Spleen (tissue), 11 donors: ENCODE results near the gene CCDC88A. TPM values are rescaled to one million over a fixed set of nuclear protein-coding genes. Genes with fewer than 3 reads are reported as not detected.

Experiments
- DNase-seq: peaks from one replicate; pipeline ENCODE4 v3.0.0-alpha.2; 2020
- H3K27ac ChIP-seq, 8 donors: fragments of 200-600 bp; sonication (generic) in 7 of 8; 1 replicate in 4 of 8; 2 replicates in 4 of 8; pipeline versions ENCODE4 v1.5.0 to v1.8.0; 2016 to 2021; ENCODE audit warnings: inconsistent platforms in 4 of 8, mild to moderate bottlenecking in 4 of 8, moderate library complexity in 1 of 8
- H3K27me3 ChIP-seq, 7 donors: fragments of 200-600 bp; sonication (generic) in 6 of 7; replicated peaks in 1 of 7; 1 replicate in 4 of 7; 2 replicates in 3 of 7; pipeline versions ENCODE4 v1.5.0 to v1.8.0; 2016 to 2021; ENCODE audit warnings: inconsistent platforms in 3 of 7, mild to moderate bottlenecking in 1 of 7
- H3K36me3 ChIP-seq, 6 donors: fragments of 200-600 bp; sonication (generic) in 5 of 6; 1 replicate in 4 of 6; 2 replicates in 2 of 6; pipeline versions ENCODE4 v1.5.0 to v1.8.0; 2016 to 2021; ENCODE audit warnings: inconsistent platforms in 2 of 6
- H3K4me1 ChIP-seq, 6 donors: fragments of 200-600 bp; sonication (generic) in 5 of 6; 1 replicate in 3 of 6; 2 replicates in 3 of 6; pipeline versions ENCODE4 v1.5.0 to v1.8.0; 2016 to 2021; ENCODE audit warnings: inconsistent platforms in 3 of 6
- H3K4me3 ChIP-seq, 8 donors: fragments of 200-600 bp; sonication (generic) in 7 of 8; 1 replicate in 4 of 8; 2 replicates in 4 of 8; pipeline versions ENCODE4 v1.5.0 to v1.8.0; 2016 to 2021; ENCODE audit warnings: inconsistent platforms in 4 of 8, mild to moderate bottlenecking in 4 of 8, moderate library complexity in 2 of 8
- H3K9me3 ChIP-seq, 8 donors: fragments of 200-600 bp; sonication (generic) in 7 of 8; 1 replicate in 4 of 8; 2 replicates in 4 of 8; pipeline versions ENCODE4 v1.5.0 to v1.8.0; 2016 to 2021; ENCODE audit warnings: inconsistent platforms in 4 of 8
- CTCF ChIP-seq, 11 experiments: fragments of 200-600 bp in 7 of 11; fragments of 450-650 bp in 4 of 11; sonication (generic) in 4 of 11; IDR thresholded peaks in 8 of 11; conservative IDR thresholded peaks in 3 of 11; 1 replicate in 7 of 11; 2 replicates in 4 of 11; pipeline versions ENCODE4 v1.4.0 to v1.8.0; 2016 to 2021; ENCODE audit warnings: antibody characterized with exemption in 11 of 11, inconsistent platforms in 4 of 11, mild to moderate bottlenecking in 1 of 11
- POLR2A ChIP-seq, 3 donors: fragments of 450-650 bp; IDR thresholded peaks; one replicate each; pipeline ENCODE4 v1.5.1; 2017; ENCODE audit warnings: antibody characterized with exemption in 3 of 3, mild to moderate bottlenecking in 1 of 3
- POLR2AphosphoS5 ChIP-seq, 3 donors: sonication (generic); formaldehyde crosslinking; IDR thresholded peaks; one replicate each; pipeline ENCODE4 v1.5.1; 2017; ENCODE audit warnings: antibody characterized with exemption in 3 of 3
- WGBS, 5 donors: extraction: QIAGEN DNeasy Blood & Tissue Kit in 3 of 5; methylation state at CpG; one replicate each; pipeline versions ENCODE4 v1.1.5 to v1.1.7; 2013 to 2018; 5-methylcytosine and 5-hydroxymethylcytosine counted together
- intact Hi-C: fragments of 100-400 bp; cut with DNase I; formaldehyde crosslinking; loops from one replicate; pipeline ENCODE4 v1.15.0; 2023; ENCODE audit warnings: low total_unique reads
- polyA plus RNA-seq, 3 donors: library from polyadenylated mRNA; stranded (reverse); fragments of 200-250 nt; gene quantifications; one replicate each; pipeline ENCODE4 v1.2.1, GENCODE V29; 2013
- total RNA-seq, 7 donors: library from RNA; depleted of rRNA in 3 of 7; stranded (reverse); fragments of >200 nt in 3 of 7; fragmentation: NEBNext Ultra II Directional in 4 of 7; extraction: Animal tissue kit (Norgen Biotek cat#: 25700) in 4 of 7; gene quantifications; one replicate each; pipeline versions ENCODE4 v1.1.0 to v1.2.1, GENCODE V29; 2016 to 2021
- donor health status: healthy with polysubstance abuse.
- donor health status: DM: no; HTN: no; CAD: no; lungs with moderate emphysema.
- donor health status: DM: no; HTN: no; CAD: no.
- donor health status: Bipolar disorder and iron deficiency.
- donor health status: healthy.
- donor health status: DM: no; HTN: no; CAD: no.
- donor health status: DM: yes; HTN: yes; CAD: no.

CCDC88A gene
- total and polyA plus RNA-seq, 10 donors = 16.4 to 130 (median 77.9) TPM

- no peak for TF ChIP-seq POLR2A (IDR thresholded peaks at IDR 0.05)
- TF ChIP-seq POLR2AphosphoS5 (IDR thresholded peaks at IDR 0.05) = no peak
- TF ChIP-seq CTCF (IDR thresholded peaks at IDR 0.05 in 8 of 11, conservative IDR thresholded peaks at IDR 0.05 in 3 of 11) = no peak
- intact Hi-C loops = no loop called here
- Histone ChIP-seq H3K27me3 (no peaks in the 10 kb centered on the region), H3K36me3 (no peaks in the 10 kb centered on the region), H3K4me1 (peaks cover 10 to 63% (median 42%) of the 10 kb centered on the region in 6 donors), H3K27ac (peak overlapping the region; percentile 83 to 94 (median 92)), H3K4me3 (peak overlapping the region; percentile 48 to 91 (median 70)), H3K9me3 (no peaks in the 10 kb centered on the region)
- peak; percentile 74 for DNase-seq
- 0 to 1% (median 0%) methylated on average over 22 to 31 of the region's 31 CpGs for WGBS, 5 donors
These were observed 400 bp downstream of the CCDC88A start for GRCh38 chr2:55419233-55419678.

- TF ChIP-seq POLR2A (IDR thresholded peaks at IDR 0.05) = no peak
- peak overlapping the region; percentile 83 to 94 (median 92) for H3K27ac ChIP-seq
These were observed 984 bp downstream of the CCDC88A start for GRCh38 chr2:55418512-55419232.

GRCh38 chr2:55418072-55418471 lies 1.6 kb downstream of the CCDC88A start:
- intact Hi-C loops = no loop called here
- Histone ChIP-seq H3K27ac (peak overlapping the region in 7 of 8 donors; percentile 83 to 94 (median 92)), H3K9me3 (no peaks in the 10 kb centered on the region), H3K27me3 (no peaks in the 10 kb centered on the region), H3K4me1 (peaks cover 10 to 63% (median 42%) of the 10 kb centered on the region in 6 donors), H3K4me3 (peak overlapping the region; percentile 48 to 91 (median 70)), H3K36me3 (peaks cover 0 to 5% (median 0%) of the 10 kb centered on the region in 6 donors)
- WGBS, 5 donors = 10 to 20% (median 14%) methylated on average over 2 of the region's 2 CpGs
- no peak for DNase-seq
- TF ChIP-seq POLR2AphosphoS5 (IDR thresholded peaks at IDR 0.05) (no peak), CTCF (IDR thresholded peaks at IDR 0.05 in 8 of 11, conservative IDR thresholded peaks at IDR 0.05 in 3 of 11) (no peak)

More at GRCh38 chr2:55418512-55419232, 984 bp downstream of the CCDC88A start:
- DNase-seq = no peak
- Histone ChIP-seq H3K27me3 (no peaks in the 10 kb centered on the region), H3K4me1 (peaks cover 10 to 63% (median 42%) of the 10 kb centered on the region in 6 donors), H3K9me3 (no peaks in the 10 kb centered on the region), H3K4me3 (peak overlapping the region; percentile 48 to 91 (median 70)), H3K36me3 (no peaks in the 10 kb centered on the region)
- 2 to 6% (median 4%) methylated on average over 11 of the region's 11 CpGs for WGBS, 5 donors
- intact Hi-C loops = no loop called here

GRCh38 chr2:55416786-55417568 lies 2.7 kb downstream of the CCDC88A start:
- Histone ChIP-seq H3K4me3 (peak overlapping the region in 4 of 8 donors; percentile 11 to 91 (median 58)), H3K9me3 (no peaks in the 10 kb centered on the region), H3K4me1 (peaks cover 10 to 63% (median 42%) of the 10 kb centered on the region in 6 donors), H3K36me3 (peaks cover 0 to 15% (median 0%) of the 10 kb centered on the region in 6 donors), H3K27me3 (no peaks in the 10 kb centered on the region), H3K27ac (peak overlapping the region in 7 of 8 donors; percentile 0 to 94 (median 92))
- 42 to 53% (median 51%) methylated on average over 5 of the region's 5 CpGs for WGBS, 5 donors
- intact Hi-C loops = no loop called here
- TF ChIP-seq CTCF (IDR thresholded peaks at IDR 0.05 in 8 of 11, conservative IDR thresholded peaks at IDR 0.05 in 3 of 11) (no peak), POLR2AphosphoS5 (IDR thresholded peaks at IDR 0.05) (no peak), POLR2A (IDR thresholded peaks at IDR 0.05) (no peak)
- DNase-seq = no peak
